Activated CD8-positive, alpha-beta memory T cell treated with anti-CD3 and anti-CD28 coated beads, Interleukin-2, amount 50 U/mL, for 4 hours (primary cell): ENCODE results near the gene SEMA4D.

Experiments
- DNase-seq: peaks from one replicate; pipeline ENCODE4 v3.0.0-alpha.2; 2020

SEMA4D gene

DNA sequence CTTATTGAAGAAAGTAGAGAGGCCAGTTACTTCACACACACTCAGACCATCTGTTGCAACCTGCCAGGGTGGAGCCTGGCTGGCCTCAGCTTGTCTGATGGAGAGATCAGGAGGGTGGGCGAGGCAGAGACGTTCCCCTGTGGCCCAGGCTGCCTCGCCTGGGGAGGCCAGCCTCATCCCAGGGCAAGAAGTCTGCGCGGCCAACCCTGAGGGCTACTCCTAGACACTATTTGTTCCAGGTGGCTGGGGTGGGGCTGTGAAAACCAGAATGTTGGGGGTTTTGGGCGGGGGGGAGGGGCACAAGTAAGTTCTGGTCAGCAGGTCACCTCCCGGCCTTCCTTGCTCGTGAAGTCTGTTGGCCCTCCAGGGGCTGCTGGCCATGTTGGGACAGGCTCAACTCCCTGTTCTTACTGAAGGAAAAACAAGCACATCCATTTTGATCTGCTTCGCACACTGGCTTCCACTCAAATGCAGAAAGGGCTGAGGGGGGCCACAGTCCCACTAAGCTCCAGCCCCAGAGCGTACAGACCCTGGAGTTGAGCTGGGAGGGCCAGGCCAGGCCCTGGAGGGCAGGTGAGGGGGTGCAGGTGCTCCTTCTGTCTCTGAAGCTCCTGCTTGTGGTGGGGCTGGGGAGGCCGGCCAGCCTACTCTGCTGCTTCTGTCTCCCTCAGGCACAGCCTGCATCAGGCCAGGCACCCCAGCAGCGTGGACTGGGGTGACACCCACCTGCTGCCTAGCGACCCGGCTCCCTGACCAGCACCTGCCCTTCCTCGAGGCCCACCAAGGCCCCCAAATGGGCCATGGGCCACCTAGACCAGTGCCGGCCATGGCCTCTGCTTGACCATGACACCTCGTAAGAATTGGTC, 133.0 kb downstream of the SEMA4D start:
- no peak for DNase-seq

DNA sequence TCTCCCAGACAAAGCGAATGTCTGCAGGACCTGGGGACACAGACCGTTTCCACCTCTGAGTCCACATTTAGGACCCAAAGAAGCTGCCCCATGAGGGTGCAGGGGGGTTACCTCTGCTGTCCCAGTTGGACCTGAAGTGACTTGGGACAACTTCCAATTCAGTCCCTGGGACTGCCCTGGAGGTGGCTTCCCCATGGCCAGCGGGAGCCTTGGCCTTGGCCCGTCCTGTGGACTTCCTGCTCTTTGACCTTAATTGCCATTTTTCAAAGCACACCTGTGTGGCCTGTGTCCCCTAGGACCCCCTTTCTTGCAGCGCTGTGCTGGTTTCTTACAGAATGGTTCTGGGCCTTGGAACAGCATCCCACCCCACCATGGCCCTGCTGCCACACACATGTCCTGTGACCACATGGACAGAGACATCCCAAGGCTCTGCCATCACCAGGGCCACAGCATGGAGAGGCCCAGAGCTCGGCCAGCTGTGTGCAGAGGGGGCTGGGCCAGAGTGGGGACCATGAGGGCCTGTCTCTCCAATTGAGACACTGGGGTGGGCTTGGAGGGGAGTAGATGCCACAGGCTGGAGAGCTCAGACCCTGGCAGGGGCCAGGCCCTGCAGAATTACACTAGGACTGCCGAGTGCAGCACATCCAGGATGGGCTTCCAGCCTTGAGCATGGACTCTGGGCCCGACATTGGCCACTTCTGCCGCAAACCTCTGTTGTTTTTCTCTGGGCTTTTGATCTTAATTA, 133.8 kb downstream of the SEMA4D start:
- DNase-seq, result no peak

DNA sequence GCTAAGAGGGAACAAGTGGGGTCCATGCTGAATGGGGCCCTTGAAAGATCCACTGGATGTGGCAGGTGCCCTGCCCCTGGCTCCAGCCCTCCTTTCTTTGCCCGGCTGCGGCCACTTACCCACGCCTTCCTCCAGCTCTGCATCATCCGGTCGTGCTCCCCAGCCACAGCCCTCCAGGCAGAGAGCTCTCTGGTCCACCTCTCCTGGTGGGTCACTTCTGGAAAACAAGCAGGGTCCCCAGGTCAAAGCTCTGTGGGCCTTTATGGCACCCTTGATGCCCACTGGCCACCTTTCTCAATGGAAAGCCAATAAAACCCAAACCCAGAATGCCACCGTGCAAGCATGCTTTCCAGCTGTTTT, 134.6 kb downstream of the SEMA4D start:
- DNase-seq, result no peak

DNA sequence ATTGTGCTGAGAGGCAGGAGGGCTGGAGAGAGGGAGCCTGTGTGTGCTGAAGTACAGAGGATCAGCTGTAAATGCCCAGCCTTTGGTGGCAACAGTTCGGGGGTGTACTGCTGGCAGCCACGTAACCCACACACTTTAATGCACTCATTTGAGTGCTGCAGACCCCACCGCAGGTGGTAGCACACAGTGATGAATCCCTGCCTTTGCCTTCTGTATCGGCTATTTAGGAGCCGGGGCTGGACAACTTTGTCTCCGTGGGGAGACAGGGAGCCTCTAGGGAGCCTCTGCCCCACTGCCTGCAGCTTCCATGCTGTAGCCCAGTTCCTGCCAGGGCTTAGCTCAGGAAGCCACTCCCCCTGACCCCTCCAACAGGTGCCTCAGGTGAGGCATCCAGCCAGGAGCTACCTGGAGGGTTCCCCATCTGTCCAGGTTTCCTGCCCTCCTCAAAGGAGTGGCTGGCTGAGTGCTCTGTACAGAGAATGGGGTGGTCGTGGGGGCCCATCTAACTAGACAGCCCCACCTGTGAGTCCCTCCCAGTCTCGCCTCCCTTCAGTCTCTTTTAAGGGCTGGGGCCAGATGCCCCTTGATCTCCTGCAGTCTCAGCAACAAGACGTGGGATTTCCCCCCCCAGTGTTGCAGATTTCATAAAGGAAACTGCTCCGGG, 135.1 kb downstream of the SEMA4D start:
- no peak for DNase-seq

DNA sequence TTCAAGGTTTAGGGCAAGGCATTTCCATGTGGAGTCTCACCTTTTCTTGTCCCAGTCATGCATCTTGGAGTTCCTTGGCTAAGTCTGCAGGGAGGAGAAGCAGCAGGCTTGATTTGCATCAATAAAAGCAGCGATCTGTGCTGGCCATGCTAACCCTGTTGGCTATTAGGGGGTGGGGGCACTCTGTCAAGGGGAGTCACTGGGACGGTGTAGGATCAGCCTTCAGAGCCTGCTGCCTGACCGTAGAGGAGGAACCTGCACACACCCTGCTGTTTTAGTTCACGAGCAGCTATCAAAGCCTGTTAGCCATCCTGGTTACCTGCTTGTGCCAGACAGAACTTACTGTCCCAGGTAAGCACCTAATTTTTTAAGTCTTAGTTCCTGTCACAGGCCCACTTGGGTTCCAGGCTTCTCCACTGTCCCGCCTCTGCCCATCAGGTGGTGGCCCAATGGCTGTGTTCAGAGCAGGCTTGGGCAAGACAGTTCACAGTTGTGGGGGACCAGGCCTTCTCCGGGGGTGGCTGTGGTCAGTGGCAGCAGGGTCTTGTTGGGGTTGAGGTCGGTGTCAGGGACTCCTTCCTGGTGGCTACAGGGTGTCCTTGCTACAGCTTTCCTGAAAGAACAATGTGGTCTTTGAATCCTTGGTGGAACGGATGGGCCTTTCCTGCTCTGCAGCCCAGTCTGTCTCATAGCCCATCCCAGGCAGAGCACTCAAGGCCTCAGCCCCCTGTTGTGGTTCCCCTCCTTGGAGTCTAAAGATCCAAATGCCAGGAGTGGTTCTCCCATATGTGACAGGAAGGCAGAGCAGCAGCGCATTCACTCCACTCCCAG, 135.9 kb downstream of the SEMA4D start:
- DNase-seq, result no peak

DNA sequence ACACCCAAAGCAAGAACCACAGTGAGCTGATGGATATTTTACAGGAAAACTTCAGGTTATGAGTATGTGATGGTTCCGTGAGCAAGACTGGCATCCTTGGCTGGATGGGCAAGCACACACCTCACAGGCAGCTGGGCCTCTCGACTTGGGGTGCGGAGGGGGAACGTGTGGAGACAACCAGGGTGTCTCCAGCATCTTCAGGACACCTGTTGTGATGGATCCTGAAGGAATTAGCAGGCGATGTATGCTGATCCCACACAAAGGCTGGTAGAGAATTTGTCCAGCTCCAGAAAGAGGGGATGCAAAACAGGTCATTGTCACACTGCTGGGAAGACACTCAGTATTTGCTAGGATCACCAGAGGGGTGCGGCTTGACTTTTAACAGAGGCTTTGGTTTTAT, 136.9 kb downstream of the SEMA4D start:
- no peak for DNase-seq

DNA sequence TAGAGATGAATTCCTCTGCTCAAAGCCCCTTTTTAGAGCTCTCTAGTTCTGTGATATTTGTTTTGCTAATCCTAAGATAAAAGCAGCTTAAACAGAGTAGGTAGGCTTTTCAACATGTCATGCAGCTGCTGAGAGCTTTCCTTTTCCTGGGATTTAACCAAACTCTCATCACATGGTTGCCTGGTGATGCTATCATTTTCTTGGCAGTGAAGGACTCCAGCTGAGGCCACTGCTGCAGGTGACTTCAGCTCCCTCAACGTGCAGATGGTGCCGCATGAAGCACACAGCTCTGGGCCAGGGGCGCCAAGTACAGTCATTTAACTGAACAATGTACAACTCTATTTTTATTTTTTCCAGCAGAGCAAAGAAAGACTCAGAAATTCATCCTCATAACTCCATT, 137.4 kb downstream of the SEMA4D start:
- DNase-seq, result no peak

DNA sequence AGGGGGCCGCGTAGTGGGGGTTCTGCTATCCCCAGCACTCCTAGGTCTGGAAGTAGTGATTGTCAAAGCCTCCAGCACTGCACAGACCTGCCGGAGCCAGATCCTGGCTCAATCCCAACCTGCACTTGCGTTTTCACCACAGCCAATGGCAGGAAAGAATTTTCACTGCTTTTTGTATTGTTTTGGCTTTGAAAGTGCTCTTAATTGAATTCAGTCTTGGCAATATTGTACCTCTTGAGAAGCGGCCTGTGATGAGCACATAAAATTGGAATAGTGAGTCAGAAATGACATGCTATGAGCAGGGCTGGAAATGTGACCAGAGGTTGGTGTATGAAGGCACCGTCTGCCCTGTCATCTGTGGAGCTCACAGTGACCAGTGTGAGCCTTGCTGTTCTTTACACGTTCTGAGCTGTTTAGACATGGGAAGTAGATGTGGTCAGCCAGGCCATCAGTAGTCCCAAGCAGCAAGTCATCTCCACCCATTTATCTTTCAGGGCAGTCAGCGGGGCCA, 138.1 kb downstream of the SEMA4D start:
- DNase-seq, result no peak

DNA sequence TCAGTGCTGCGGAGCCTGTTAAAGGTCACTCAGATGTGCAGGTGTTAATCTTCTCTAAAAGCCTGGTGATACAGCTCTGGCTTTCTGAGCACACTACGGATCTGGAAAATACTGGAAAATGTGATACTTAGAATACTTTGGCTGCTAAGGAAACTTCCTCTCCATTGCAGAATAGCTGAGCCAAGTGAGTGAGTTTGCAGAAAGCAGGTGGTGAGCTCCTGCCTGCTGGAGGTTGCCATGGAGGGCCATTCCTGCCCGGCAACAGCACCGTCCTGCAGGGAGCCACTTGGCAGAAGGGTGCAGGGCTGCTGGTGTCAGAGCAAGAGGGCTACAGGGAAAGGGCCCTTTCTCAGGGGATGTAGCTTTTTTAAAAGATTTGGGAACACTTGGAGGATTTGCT, 138.9 kb downstream of the SEMA4D start:
- no peak for DNase-seq

DNA sequence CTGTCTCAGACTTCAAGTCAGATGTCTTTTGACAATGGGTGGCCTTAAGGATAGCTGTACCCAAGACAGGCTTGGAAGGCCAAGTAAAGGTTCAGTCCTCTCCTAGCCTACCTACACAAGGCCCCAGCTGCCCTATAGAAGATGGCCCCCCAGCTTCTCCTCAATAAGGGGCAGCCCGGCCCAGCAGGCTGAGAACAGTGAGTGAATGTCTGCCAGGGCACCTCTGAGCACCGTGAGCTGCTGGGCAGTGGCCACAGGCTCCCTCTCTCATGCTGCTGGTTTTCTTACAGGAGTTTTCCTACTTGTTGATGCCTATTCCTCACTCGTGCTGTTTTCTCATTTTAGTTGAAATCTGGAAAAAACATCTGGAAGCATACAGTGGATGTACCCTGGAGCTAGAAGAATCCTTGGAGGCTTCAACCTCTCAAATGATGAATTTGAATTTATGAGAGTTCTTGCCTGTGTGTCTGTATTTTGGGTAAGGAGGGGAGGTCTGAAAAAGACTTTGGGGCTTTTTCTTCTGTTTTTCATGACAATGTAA, 139.5 kb downstream of the SEMA4D start:
- DNase-seq, result no peak

DNA sequence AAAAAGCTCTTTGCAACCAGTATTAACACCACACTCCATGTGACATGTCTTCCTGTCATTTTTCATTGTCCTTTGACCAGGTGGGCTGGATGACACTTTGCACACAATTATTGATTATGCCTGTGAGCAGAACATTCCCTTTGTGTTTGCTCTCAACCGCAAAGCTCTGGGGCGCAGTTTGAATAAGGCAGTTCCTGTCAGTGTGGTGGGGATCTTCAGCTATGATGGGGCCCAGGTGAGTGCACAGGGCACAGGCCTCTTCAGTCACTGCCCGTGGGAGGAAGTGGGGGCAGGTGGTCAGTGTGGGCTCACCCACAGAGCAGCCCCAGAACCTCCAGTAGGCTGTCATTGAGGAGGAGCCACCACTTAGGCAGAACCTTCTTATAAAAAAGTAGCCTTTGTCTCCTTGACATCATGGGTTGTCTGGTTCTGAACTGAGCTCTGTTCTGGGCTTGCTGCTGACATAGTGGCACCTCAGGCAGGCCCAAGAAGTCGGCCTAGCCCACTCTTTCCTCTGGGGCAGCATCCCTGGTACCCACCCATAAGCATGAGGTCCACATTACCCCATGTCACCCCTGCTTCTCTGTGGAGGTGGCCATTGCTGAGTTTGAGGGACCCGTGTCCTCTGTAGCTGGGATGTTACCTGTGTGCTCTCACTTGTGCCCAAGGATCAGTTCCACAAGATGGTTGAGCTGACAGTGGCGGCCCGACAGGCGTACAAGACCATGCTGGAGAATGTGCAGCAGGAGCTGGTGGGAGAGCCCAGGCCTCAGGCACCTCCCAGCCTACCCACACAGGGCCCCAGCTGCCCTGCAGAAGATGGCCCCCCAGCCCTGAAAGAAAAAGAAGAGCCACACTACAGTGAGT, 140.3 kb downstream of the SEMA4D start:
- no peak for DNase-seq

DNA sequence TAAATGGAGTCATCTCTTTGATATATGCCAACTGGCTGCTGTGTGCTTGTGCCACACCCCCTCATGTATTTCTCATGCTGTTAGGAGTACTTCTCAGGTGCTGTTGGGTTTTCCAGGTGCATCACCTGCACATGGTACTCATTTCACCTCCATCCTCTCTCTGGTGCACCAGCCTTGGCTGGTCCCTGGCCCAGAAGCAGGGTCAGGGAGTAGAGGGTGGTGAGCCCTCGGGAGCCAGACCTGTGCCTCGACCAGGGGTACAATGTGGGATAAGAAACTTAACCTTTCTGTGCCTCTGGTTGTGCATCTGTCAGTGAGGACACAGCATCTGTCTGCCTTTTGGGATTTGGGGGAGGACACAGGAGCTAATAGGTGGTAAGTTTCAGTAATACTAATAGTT, 141.1 kb downstream of the SEMA4D start:
- no peak for DNase-seq

DNA sequence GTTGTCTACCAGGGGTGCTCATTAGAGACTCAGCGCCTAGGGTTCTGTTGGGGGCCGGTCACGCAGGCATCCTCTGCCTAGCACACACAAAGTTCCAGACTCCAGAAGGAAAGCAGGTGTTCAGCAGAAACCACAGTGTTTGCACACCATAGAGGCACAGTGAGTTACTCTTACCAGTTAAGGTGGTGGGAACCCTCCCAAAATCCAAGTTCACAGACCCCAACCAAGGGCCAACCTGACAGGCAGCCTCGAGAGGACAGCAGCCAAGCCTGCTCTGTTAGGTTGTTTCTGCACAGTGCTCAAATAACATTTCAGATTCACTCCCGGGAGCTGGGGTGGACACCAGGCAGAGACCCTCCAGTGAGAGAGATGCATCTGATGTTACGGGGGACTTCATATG, 143.4 kb downstream of the SEMA4D start:
- DNase-seq, result no peak

DNA sequence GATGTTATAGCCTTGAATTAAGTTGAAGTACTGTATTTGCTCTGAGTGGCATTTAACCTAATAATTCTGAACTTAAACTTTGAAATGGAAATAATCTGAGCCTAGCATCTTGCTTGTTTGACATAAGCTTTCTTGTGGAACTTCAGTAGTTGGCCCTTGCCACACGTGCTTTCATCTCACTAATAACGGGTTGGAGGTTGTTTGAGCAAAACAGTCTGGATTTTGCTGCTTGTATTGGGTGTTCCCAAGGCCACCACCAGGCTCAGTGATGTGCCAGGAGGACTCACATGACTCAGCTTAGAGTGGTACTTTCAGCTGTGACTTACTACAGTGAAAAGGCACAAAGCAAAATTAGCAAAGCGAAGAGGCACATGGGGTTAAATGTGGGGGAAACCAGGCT, 143.9 kb downstream of the SEMA4D start:
- no peak for DNase-seq

DNA sequence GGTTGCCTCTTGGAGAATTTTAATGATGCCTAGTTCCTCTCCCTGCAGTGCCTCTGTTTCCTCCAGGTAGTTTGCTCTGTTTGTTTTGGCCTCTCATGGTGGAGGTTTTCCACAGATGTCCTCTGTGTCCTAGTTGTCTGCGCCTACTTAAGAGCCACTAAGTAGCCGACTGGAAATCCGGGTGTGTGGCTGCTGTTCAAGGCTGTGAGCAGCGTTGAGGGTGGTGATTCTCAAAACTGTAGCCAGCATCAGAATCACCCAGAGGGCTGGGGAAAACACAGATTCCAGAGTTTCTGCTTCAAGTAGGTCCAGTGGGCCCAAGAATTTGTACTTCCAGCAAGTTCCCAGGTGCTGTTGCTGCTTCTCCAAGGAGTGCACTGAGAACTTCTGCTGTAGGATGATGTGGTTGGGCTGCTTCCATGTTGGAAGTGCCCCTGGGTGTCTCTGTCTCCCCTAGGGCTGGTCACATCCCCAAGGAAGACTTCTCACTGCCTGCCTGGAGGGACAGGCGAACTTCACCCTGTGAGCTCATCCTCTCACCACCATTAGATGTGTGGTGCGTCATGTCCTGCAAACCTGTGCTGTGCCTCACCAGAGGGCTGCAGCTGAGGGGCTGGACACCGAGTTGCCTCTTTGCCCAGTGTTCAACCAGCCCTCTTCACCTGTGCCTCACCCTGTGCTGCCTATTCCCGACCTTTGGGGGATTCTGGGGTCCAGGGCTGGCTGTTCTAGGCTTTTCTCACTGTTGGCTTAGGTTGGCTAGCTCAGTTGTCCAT, 144.9 kb downstream of the SEMA4D start:
- no peak for DNase-seq

DNA sequence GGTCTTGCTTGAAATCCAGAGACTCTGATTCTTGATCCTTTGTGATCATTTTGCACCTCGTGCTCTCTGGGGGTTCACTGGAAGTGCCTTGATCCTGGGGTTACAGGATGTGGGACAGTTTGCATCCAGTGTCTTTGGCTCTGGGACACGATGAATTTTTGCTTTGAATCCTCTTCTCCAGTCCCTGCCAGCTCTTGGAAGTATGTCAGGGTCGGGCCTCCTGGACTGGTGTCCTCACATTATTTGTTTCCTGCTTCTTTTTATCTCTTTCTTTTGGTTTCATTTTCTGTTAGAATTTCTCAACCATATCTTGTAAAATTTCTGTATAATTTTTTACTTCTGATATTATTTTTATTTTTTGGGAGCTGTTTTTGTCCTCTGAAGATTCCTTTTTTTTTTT, 145.5 kb downstream of the SEMA4D start:
- no peak for DNase-seq

DNA sequence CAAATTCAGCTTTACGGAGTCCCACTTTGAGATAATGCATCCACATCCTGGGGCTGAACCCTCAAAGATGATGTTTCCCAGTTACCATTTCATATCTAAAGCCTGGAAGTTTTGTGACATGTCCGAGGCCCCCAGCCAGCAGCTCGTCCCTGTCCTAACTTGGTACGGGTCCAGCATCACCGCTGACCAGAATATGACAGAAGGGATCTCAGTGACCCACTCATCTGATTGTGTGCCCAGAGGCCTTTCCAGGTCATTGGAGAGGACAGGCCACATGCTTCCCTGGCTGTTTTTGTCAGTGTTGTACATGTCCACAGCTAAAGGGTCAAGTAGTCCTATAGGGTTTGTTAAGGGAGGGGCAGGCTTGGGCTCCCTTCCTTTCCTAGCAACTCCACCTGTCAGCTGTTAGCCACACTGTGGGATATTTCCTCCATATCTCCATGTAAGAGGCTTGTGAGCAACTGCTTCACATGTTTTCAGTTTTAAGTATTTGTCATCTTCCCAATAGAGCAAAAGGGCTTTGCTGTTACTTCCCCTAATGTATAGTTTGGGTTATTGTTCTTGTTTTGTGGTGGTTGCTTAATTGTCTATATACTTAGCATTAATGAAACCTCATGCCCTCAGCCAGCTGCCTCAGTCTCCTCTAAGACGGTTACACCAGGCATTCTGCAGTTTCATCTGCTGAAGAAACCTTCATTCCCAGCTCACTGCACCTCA, 146.2 kb downstream of the SEMA4D start:
- no peak for DNase-seq

DNA sequence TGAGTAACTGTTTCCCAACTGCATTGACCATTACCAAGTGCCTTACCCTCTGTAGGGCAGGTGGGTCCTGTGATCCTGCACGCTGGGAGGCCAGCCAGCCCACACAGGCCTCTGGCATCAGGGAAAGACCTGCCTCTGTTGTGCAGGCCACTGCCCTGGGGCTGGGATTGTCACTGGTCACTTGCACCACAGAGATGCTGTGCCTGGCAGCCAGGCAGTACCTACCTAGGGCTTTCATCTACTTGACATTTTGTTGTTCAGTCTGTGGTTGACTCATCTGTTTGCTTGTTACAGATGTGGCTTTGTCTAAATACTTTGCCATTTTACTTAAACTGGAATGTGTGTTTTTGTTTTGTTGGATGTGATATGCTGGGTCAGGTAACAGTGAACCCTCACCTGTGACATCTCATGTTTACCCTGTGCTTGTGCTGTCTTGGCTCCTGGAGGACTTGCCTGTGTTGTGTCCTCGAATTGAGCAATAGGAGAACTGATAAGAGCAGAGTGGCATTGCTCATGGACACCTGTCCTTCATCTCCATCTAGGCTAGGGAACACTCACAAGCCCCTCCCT, 146.8 kb downstream of the SEMA4D start:
- DNase-seq, result no peak

DNA sequence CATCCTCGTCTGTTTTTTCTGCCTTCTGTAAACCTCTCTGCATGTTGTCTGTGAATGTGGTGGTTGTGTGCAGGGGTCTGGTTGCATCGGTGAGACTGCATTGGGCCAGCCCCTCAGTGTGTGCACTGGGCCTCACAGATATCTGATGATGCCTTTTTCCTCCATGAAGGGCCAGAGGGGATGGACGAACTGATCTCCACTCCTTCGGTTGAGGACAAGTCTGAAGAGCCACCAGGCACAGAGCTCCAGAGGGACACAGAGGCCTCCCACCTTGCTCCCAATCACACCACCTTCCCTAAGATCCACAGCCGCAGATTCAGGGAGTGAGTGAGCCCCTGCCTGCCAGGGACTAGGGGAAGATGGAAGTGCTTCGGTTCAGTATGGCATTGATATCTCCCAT, 148.3 kb downstream of the SEMA4D start:
- DNase-seq, result no peak

DNA sequence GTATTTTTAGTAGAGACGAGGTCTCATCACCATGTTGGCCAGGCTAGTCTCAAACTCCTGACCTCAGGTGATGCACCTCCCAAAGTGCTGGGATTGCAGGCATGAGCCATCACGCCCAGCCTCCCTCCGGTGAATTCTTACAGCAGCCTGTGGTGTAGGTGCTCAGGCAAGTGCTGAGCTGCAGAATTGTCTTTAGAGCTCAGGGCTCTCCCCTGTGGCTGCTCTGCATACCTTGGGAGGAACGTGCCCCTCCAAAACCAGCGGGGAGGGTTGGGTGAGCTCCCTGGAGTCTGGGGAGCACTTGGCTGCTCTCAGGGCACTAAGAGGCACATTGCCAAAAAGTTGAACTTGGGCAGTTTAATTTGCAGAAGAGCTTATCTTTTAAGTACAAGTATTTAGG, 150.3 kb downstream of the SEMA4D start:
- DNase-seq, result no peak
